H9 (cell line): ENCODE results near the gene TMEM219. TPM values are rescaled to one million over a fixed set of nuclear protein-coding genes. Genes with fewer than 3 reads are reported as not detected.
A peak's percentile ranks its signal among the peaks of the same experiment; 100 is the strongest.

Experiments
- DNase-seq: peaks from one replicate; pipeline ENCODE4 v3.0.0-alpha.2; 2017
- H2AFZ ChIP-seq: one replicate; pipeline ENCODE4 v1.6.1; 2013; ENCODE audit warnings: mild to moderate bottlenecking, low read length, control low read depth, moderate library complexity
- H2AK5ac ChIP-seq: 2 replicates; pipeline ENCODE4 v1.6.1; 2013; ENCODE audit warnings: low read length, control low read depth, mixed read lengths; ENCODE audit not compliant: insufficient read length
- H2BK120ac ChIP-seq: one replicate; pipeline ENCODE4 v1.6.1; 2013; ENCODE audit warnings: low read depth, mild to moderate bottlenecking, low read length, control low read depth, inconsistent platforms; ENCODE audit not compliant: poor library complexity, severe bottlenecking
- H2BK12ac ChIP-seq: 2 replicates; pipeline ENCODE4 v1.6.1; 2013; ENCODE audit warnings: low read length, control low read depth, mixed read lengths, low read depth; ENCODE audit not compliant: insufficient read length
- H2BK15ac ChIP-seq: 2 replicates; pipeline ENCODE4 v1.6.1; 2013; ENCODE audit warnings: low read depth, low read length, control low read depth
- H2BK20ac ChIP-seq: one replicate; pipeline ENCODE4 v1.6.1; 2013; ENCODE audit warnings: low read depth, mild to moderate bottlenecking, low read length, control low read depth, inconsistent platforms; ENCODE audit not compliant: poor library complexity, severe bottlenecking
- H2BK5ac ChIP-seq: 2 replicates; pipeline ENCODE4 v1.6.1; 2013; ENCODE audit warnings: low read length, control low read depth, mixed read lengths; ENCODE audit not compliant: insufficient read length
- H3K14ac ChIP-seq: 2 replicates; pipeline ENCODE4 v1.6.1; 2013; ENCODE audit warnings: low read length, control low read depth; ENCODE audit not compliant: insufficient read depth
- H3K18ac ChIP-seq: 2 replicates; pipeline ENCODE4 v1.6.1; 2013; ENCODE audit warnings: low read depth, mild to moderate bottlenecking, mixed read lengths, low read length, control low read depth; ENCODE audit not compliant: insufficient read length
- H3K23ac ChIP-seq: 2 replicates; pipeline ENCODE4 v1.6.1; 2013; ENCODE audit warnings: low read length, control low read depth, mixed read lengths, low read depth; ENCODE audit not compliant: insufficient read length
- H3K23me2 ChIP-seq: 2 replicates; pipeline ENCODE4 v1.6.1; 2013; ENCODE audit warnings: low read depth, mild to moderate bottlenecking, mixed read lengths, low read length, control low read depth; ENCODE audit not compliant: insufficient read length, poor library complexity, severe bottlenecking
- H3K27ac ChIP-seq: 2 replicates; pipeline ENCODE4 v1.5.1; 2013; ENCODE audit warnings: low read length, control low read depth, mixed read lengths, low read depth; ENCODE audit not compliant: insufficient read length
- H3K27me3 ChIP-seq: 2 replicates; pipeline ENCODE4 v1.6.1; 2013; ENCODE audit warnings: low read length, control low read depth, inconsistent platforms; ENCODE audit not compliant: insufficient read depth
- H3K4ac ChIP-seq: 2 replicates; pipeline ENCODE4 v1.6.1; 2013; ENCODE audit warnings: low read depth, mild to moderate bottlenecking, control low read depth, inconsistent platforms, low read length, moderate library complexity
- H3K4me1 ChIP-seq: 2 replicates; pipeline ENCODE4 v1.6.1; 2013; ENCODE audit warnings: low read length, control low read depth, inconsistent platforms; ENCODE audit not compliant: insufficient read depth
- H3K4me2 ChIP-seq: 2 replicates; pipeline ENCODE4 v1.6.1; 2013; ENCODE audit warnings: low read length, control low read depth, mixed read lengths; ENCODE audit not compliant: insufficient read length, insufficient read depth
- H3K56ac ChIP-seq: 2 replicates; pipeline ENCODE4 v1.6.1; 2013; ENCODE audit warnings: low read depth, mild to moderate bottlenecking, mixed read lengths, low read length, control low read depth; ENCODE audit not compliant: insufficient read length
- H3K79me1 ChIP-seq: 2 replicates; pipeline ENCODE4 v1.6.1; 2013; ENCODE audit warnings: low read depth, mild to moderate bottlenecking, moderate library complexity, low read length, control low read depth, inconsistent platforms; ENCODE audit not compliant: insufficient read depth, poor library complexity, severe bottlenecking
- H3K79me2 ChIP-seq: 2 replicates; pipeline ENCODE4 v1.6.1; 2013; ENCODE audit warnings: low read length, control low read depth, inconsistent platforms; ENCODE audit not compliant: insufficient read depth
- H3K9ac ChIP-seq: 2 replicates; pipeline ENCODE4 v1.6.1; 2013; ENCODE audit warnings: low read length, control low read depth, mixed read lengths; ENCODE audit not compliant: insufficient read length; ENCODE audit errors: extremely low read depth
- H3K9me3 ChIP-seq: one replicate; pipeline ENCODE4 v1.6.1; 2013; ENCODE audit warnings: low read depth, low read length, inconsistent platforms; ENCODE audit not compliant: control insufficient read depth
- H3T11ph ChIP-seq: one replicate; pipeline ENCODE4 v1.6.1; 2013; ENCODE audit warnings: mild to moderate bottlenecking, low read length, control low read depth, inconsistent platforms
- H4K20me1 ChIP-seq: one replicate; pipeline ENCODE4 v1.6.1; 2013; ENCODE audit not compliant: control insufficient read depth, insufficient read length, insufficient read depth
- H4K5ac ChIP-seq: 2 replicates; pipeline ENCODE4 v1.6.1; 2013; ENCODE audit warnings: low read depth, mild to moderate bottlenecking, mixed read lengths, low read length, control low read depth; ENCODE audit not compliant: insufficient read length
- H4K8ac ChIP-seq: replicated peaks from 2 replicates; pipeline ENCODE4 v1.6.1; 2013; ENCODE audit warnings: low read length, control low read depth, mixed read lengths, low read depth; ENCODE audit not compliant: insufficient read length
- H4K91ac ChIP-seq: 2 replicates; pipeline ENCODE4 v1.6.1; 2013; ENCODE audit warnings: low read depth, mild to moderate bottlenecking, moderate library complexity, mixed read lengths, low read length, control low read depth; ENCODE audit not compliant: insufficient read length
- H3K27ac Mint-ChIP-seq, 3 experiments: 2 replicates in 2 of 3; 3 replicates in 1 of 3; pipeline ENCODE4 v1.8.0; 2020 to 2021; ENCODE audit warnings: mixed read lengths in 3 of 3, mild to moderate bottlenecking in 1 of 3, moderate library complexity in 1 of 3
- H3K27me3 Mint-ChIP-seq: 2 replicates; pipeline ENCODE4 v1.8.0; 2021; ENCODE audit warnings: low read depth, mild to moderate bottlenecking, moderate library complexity, mixed read lengths
- H3K36me3 Mint-ChIP-seq, 3 experiments: 2 replicates in 2 of 3; 3 replicates in 1 of 3; pipeline ENCODE4 v1.8.0; 2020 to 2021; ENCODE audit warnings: low read depth in 3 of 3, mixed read lengths in 3 of 3; ENCODE audit not compliant: insufficient read depth in 1 of 3
- H3K4me1 Mint-ChIP-seq, 2 experiments: 2 replicates each; pipeline ENCODE4 v1.8.0; 2020; ENCODE audit warnings: mixed read lengths in 2 of 2
- H3K4me3 Mint-ChIP-seq, 2 experiments: 2 replicates in 1 of 2; 3 replicates in 1 of 2; pipeline ENCODE4 v1.8.0; 2020 to 2021; ENCODE audit warnings: mild to moderate bottlenecking in 2 of 2, mixed read lengths in 2 of 2, moderate library complexity in 1 of 2
- H3K9me3 Mint-ChIP-seq, 2 experiments: 2 replicates in 1 of 2; 3 replicates in 1 of 2; pipeline ENCODE4 v1.8.0; 2020; ENCODE audit warnings: mild to moderate bottlenecking in 2 of 2, mixed read lengths in 2 of 2, moderate library complexity in 1 of 2
- WGBS: extraction: QIAGEN DNeasy Blood & Tissue Kit; methylation state at CpG from one replicate; pipeline ENCODE4 v1.1.7; 2013; ENCODE audit warnings: missing lambda C conversion rate, low lambda C conversion rate, mixed read lengths; ENCODE audit not compliant: insufficient read length; ENCODE audit errors: extremely low coverage; 5-methylcytosine and 5-hydroxymethylcytosine counted together
- total RNA-seq: library from RNA; stranded (reverse); gene quantifications from 2 replicates; pipeline ENCODE4 v1.2.1, GENCODE V29; 2021
- TF ChIP-seq, protein P1 (sequence below): fragments of 200-600 bp; sonication (generic); conservative IDR thresholded peaks from 3 replicates; pipeline ENCODE4 v1.8.0; 2021; ENCODE audit warnings: antibody characterized with exemption, mild to moderate bottlenecking

Gene TMEM219
- total RNA-seq, 1 experiment from 2014 or later = 89.1 TPM

DNA sequence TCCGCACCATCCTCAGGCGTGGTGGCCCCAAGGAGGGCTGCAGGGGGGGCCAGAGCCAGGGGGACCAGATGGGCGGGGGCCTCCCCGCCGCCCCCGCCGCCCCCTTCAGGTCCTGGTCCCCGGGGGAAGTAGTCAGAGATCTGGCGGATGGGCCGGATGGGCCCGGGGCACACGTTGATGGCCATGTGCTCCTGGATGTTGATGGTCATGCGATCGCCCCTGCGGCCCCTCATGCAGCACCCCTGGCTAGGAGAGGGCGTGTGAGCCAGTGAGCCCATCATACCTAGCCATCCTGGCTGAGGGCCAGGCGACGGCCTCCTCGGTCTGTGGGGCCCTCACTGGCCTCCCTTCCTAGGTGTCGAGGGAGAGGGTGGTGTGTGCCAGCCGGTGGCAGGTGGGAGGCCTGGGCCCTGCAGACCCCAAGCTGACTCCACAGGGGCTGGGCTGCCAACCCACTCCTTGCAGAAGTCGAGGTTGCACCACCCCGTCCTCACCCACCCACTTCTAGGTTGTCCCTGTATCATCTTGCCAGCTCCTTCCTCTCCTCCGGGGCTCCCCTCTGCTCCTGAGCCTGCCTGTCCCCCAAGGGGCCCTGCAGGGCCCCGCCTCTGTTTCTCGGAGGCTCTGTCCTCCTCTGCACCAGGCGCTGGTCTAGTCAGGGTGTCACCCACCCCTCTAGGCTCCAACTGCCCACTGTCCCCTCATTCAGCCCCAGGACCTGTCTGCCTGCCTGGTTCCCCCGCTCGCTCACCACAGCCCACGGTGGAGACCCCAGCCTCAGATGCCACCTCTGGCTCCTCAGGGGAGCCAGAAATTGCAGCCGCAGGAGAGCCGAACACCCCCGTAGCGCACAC lies 48.3 kb downstream of the TMEM219 start:
- H3T11ph ChIP-seq = no peak overlapping the region
- peaks cover 9 to 22% of the 10 kb centered on the region in 2 experiments for H3K4me1 Mint-ChIP-seq
- H3K4ac ChIP-seq = no peak overlapping the region
- TF ChIP-seq, protein P1, sequence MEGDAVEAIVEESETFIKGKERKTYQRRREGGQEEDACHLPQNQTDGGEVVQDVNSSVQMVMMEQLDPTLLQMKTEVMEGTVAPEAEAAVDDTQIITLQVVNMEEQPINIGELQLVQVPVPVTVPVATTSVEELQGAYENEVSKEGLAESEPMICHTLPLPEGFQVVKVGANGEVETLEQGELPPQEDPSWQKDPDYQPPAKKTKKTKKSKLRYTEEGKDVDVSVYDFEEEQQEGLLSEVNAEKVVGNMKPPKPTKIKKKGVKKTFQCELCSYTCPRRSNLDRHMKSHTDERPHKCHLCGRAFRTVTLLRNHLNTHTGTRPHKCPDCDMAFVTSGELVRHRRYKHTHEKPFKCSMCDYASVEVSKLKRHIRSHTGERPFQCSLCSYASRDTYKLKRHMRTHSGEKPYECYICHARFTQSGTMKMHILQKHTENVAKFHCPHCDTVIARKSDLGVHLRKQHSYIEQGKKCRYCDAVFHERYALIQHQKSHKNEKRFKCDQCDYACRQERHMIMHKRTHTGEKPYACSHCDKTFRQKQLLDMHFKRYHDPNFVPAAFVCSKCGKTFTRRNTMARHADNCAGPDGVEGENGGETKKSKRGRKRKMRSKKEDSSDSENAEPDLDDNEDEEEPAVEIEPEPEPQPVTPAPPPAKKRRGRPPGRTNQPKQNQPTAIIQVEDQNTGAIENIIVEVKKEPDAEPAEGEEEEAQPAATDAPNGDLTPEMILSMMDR = no peak
- H2BK12ac ChIP-seq = no peak overlapping the region
- no peak for DNase-seq
- no peak overlapping the region for H3K9ac ChIP-seq
- H4K20me1 ChIP-seq = no peaks in the 10 kb centered on the region
- WGBS = no CpG with 5 or more reads among the region's 34 CpGs
- H2BK5ac ChIP-seq = no peak overlapping the region
- no peak overlapping the region for H2BK20ac ChIP-seq
- no peak overlapping the region for H4K91ac ChIP-seq
- no peaks in the 10 kb centered on the region for H3K27me3 ChIP-seq
- peak overlapping the region; percentile 2 for H3K18ac ChIP-seq
- H3K4me2 ChIP-seq = peak overlapping the region; percentile 91
- H2AFZ ChIP-seq = no peak overlapping the region
- no peak overlapping the region for H4K8ac ChIP-seq
- H3K27me3 Mint-ChIP-seq = peaks cover 38% of the 10 kb centered on the region
- H3K79me2 ChIP-seq = no peaks in the 10 kb centered on the region
- no peak overlapping the region for H2BK15ac ChIP-seq
- no peak overlapping the region for H2BK120ac ChIP-seq
- no peaks in the 10 kb centered on the region; the same call in 1 of the 2 replicates for H3K4me1 ChIP-seq
- no peak overlapping the region for H3K23ac ChIP-seq
- no peak overlapping the region for H4K5ac ChIP-seq
- H3K79me1 ChIP-seq = no peaks in the 10 kb centered on the region
- H3K23me2 ChIP-seq = peaks cover 16% of the 10 kb centered on the region
- no peak overlapping the region for H3K27ac Mint-ChIP-seq
- H3K9me3 Mint-ChIP-seq = no peaks in the 10 kb centered on the region
- no peak overlapping the region for H3K27ac ChIP-seq
- no peak overlapping the region for H3K56ac ChIP-seq
- H3K9me3 ChIP-seq = no peaks in the 10 kb centered on the region
- no peak overlapping the region for H2AK5ac ChIP-seq
- H3K4me3 Mint-ChIP-seq = peak overlapping the region; percentile 69 to 88
- peaks cover 0 to 9% (median 5%) of the 10 kb centered on the region in 3 experiments; a peak in 6 of 7 replicates for H3K36me3 Mint-ChIP-seq
- H3K14ac ChIP-seq = no peak overlapping the region
